Measurements from ENCODE around the gene RASGRP2.

RASGRP2 gene

GRCh38 chr11:64744544-64745188 lies 724 bp upstream of the RASGRP2 start:
- Mint-ChIP-seq H3K27ac (peak overlapping the region; percentile 99), H3K27me3 (ENCODE audit: low read depth) (no peaks in the 10 kb centered on the region), H3K4me3 (peak overlapping the region; percentile 94), H3K9me3 (no peaks in the 10 kb centered on the region), H3K4me1 (ENCODE audit: low read depth) (peaks cover 31% of the 10 kb centered on the region), H3K36me3 (ENCODE audit: low read depth) (peaks cover 33% of the 10 kb centered on the region)
- DNase-seq (ENCODE audit: low spot score): peak; percentile 35

- H3K4me3 Mint-ChIP-seq: peak overlapping the region; percentile 93
- H3K4me1 Mint-ChIP-seq (ENCODE audit: low read depth): peaks cover 29% of the 10 kb centered on the region
- H3K27ac Mint-ChIP-seq: no peak overlapping the region
- peaks cover 36% of the 10 kb centered on the region for H3K36me3 Mint-ChIP-seq (ENCODE audit: low read depth)
- peak; percentile 77 for DNase-seq (ENCODE audit: low spot score)
- H3K27me3 Mint-ChIP-seq (ENCODE audit: low read depth): no peaks in the 10 kb centered on the region
- no peaks in the 10 kb centered on the region for H3K9me3 Mint-ChIP-seq
Measured at GRCh38 chr11:64742889-64743590, 902 bp downstream of the RASGRP2 start.

GRCh38 chr11:64742087-64742888 lies 1.7 kb downstream of the RASGRP2 start:
- no peaks in the 10 kb centered on the region for H3K27me3 Mint-ChIP-seq (ENCODE audit: low read depth)
- H3K4me1 Mint-ChIP-seq (ENCODE audit: low read depth): peaks cover 28% of the 10 kb centered on the region
- no peak overlapping the region for H3K27ac Mint-ChIP-seq
- no peak for DNase-seq (ENCODE audit: low spot score)
- no peaks in the 10 kb centered on the region for H3K9me3 Mint-ChIP-seq
- peaks cover 40% of the 10 kb centered on the region for H3K36me3 Mint-ChIP-seq (ENCODE audit: low read depth)
- H3K4me3 Mint-ChIP-seq: peak overlapping the region; percentile 75

DNA sequence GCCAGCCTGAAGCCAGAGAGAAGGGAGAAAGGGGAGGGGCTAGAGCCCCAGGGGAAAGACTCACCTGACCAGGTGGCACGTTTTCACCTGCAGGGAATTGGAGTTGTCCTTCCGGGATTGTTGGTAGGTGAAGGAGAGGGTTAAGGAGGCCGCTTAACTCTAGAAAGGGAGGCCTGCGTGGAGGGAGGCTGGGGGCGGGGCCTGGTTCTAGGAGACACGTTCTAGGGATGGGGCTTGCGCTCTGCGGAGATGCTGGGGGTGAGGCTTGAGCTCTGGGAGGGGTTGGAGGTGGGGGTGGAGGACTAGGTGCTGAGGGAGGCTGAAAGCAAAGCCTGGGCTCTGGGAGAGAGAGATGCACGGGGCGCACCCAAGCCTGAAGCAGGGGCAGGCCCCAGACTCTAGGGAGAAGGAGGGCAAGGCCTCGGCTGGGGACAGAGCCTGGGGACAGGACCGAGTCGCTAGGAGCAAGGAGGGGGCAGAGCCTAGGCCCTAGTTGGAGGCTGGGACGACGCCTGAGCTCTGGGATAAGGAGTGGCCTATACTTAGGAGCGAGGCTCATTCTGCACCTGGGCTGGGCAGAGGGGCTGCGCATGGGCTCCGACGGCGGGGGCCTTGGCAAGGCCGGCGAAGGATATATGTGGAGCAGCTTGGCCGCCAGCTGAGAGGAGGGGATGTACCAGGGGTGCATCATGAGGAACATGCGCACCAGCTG lies 2.4 kb downstream of the RASGRP2 start:
- H3K9me3 Mint-ChIP-seq: no peaks in the 10 kb centered on the region
- no peaks in the 10 kb centered on the region for H3K27me3 Mint-ChIP-seq (ENCODE audit: low read depth)
- no peak for DNase-seq (ENCODE audit: low spot score)
- H3K4me1 Mint-ChIP-seq (ENCODE audit: low read depth): peaks cover 28% of the 10 kb centered on the region
- peak overlapping the region; percentile 75 for H3K4me3 Mint-ChIP-seq
- no peak overlapping the region for H3K27ac Mint-ChIP-seq
- H3K36me3 Mint-ChIP-seq (ENCODE audit: low read depth): peaks cover 45% of the 10 kb centered on the region

DNA sequence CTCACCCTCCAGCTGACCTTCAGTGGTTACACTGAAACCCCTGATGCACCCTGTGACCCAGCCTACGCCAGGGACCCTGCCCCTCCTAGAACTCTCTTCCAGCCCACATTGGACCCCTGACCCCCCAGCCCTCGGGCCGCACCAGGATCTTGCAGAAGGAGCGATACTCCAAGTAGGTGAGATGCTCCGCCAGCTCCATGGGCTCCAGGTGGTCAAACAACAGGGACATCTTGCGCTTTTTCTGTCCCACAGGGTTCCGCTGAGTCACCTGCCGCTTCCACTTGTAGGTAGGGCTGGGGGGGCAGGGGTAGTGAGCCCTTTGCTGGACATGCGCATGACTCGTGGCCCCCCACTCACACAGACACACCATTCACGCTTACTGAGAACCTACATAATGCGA lies 4.1 kb downstream of the RASGRP2 start:
- Mint-ChIP-seq H3K9me3 (no peaks in the 10 kb centered on the region), H3K4me3 (no peak overlapping the region), H3K27me3 (ENCODE audit: low read depth) (no peaks in the 10 kb centered on the region), H3K4me1 (ENCODE audit: low read depth) (peaks cover 23% of the 10 kb centered on the region), H3K36me3 (ENCODE audit: low read depth) (peaks cover 59% of the 10 kb centered on the region), H3K27ac (no peak overlapping the region)
- no peak for DNase-seq (ENCODE audit: low spot score)

DNA sequence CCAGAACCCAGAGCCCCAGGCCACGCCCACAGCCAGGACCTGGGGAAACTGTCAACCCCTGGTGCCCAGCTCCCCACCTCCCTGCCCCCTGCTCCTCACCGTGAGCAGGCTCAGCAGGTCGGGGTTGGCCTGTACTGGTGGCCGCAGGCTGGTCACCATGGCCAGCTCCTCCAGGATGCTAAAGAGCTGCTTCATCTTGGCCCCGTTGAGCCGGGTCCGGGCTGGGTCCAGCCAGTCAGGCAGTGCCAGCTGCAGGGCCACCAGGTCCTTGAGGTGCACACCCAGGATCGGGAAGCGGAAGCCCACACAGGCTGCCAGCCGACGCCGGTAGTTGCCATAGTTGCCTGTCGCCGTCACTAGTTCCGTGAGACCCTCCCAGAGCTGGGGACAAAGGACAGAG lies 7.3 kb downstream of the RASGRP2 start:
- peaks cover 16% of the 10 kb centered on the region for H3K4me1 Mint-ChIP-seq (ENCODE audit: low read depth)
- H3K9me3 Mint-ChIP-seq: no peaks in the 10 kb centered on the region
- no peak overlapping the region for H3K4me3 Mint-ChIP-seq
- peaks cover 66% of the 10 kb centered on the region for H3K36me3 Mint-ChIP-seq (ENCODE audit: low read depth)
- H3K27ac Mint-ChIP-seq: no peak overlapping the region
- DNase-seq (ENCODE audit: low spot score): no peak
- no peaks in the 10 kb centered on the region for H3K27me3 Mint-ChIP-seq (ENCODE audit: low read depth)

GRCh38 chr11:64735725-64736259 lies 8.2 kb downstream of the RASGRP2 start:
- no peaks in the 10 kb centered on the region for H3K27me3 Mint-ChIP-seq (ENCODE audit: low read depth)
- no peak for DNase-seq (ENCODE audit: low spot score)
- no peaks in the 10 kb centered on the region for H3K9me3 Mint-ChIP-seq
- H3K36me3 Mint-ChIP-seq (ENCODE audit: low read depth): peaks cover 64% of the 10 kb centered on the region
- H3K4me1 Mint-ChIP-seq (ENCODE audit: low read depth): peaks cover 11% of the 10 kb centered on the region
- no peak overlapping the region for H3K4me3 Mint-ChIP-seq
- no peak overlapping the region for H3K27ac Mint-ChIP-seq

DNA sequence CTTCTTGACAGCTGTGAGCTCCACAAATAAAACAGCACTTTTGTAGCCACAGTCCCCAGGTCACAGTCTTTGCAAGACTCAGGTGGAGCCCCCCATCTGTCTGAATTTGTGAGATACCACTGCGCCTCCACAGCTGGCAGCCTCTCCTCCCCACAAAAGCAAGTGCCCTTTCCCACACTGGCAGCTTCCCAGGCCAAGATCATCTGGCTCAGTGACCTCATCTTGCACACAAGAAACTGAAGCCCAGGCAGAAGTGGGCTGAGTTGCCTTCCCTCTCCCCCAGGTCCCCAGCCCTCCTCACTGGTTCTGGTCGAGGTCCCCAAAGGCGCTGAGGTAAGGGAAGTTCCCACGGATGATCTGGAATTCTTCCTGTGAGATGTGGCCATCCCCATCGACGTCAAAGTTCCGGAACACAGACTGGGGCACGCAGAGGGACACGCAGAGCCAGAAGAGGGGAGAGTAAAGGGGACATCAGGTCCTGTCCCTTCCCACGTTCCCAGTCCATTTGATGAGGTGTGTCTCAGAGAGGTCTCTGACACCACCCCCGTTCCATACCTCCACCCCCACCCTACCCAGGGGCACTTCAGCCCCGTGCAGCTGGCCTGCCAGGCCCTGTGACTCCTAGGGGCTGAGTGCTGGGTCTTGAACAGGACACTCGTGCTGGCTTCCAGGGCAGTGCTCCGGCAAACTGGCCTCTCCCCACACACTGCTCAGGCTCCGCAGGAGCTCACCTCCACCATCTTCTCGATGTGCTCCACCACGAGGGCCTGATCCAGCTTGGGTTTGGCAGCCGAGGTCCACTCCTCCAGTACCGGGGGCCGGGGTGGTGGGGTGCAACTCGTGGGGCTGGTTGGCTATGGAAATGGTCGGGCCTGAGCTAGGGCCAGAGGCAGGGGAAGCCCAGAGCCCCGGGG lies 8.9 kb downstream of the RASGRP2 start:
- no peaks in the 10 kb centered on the region for H3K9me3 Mint-ChIP-seq
- H3K36me3 Mint-ChIP-seq (ENCODE audit: low read depth): peaks cover 64% of the 10 kb centered on the region
- H3K27ac Mint-ChIP-seq: no peak overlapping the region
- H3K4me1 Mint-ChIP-seq (ENCODE audit: low read depth): peaks cover 6% of the 10 kb centered on the region
- no peak overlapping the region for H3K4me3 Mint-ChIP-seq
- H3K27me3 Mint-ChIP-seq (ENCODE audit: low read depth): no peaks in the 10 kb centered on the region
- DNase-seq (ENCODE audit: low spot score): no peak

GRCh38 chr11:64731601-64732000 lies 12.3 kb downstream of the RASGRP2 start:
- peaks cover 6% of the 10 kb centered on the region for H3K4me1 Mint-ChIP-seq (ENCODE audit: low read depth)
- H3K9me3 Mint-ChIP-seq: no peaks in the 10 kb centered on the region
- H3K4me3 Mint-ChIP-seq: no peak overlapping the region
- no peaks in the 10 kb centered on the region for H3K27me3 Mint-ChIP-seq (ENCODE audit: low read depth)
- no peak for DNase-seq (ENCODE audit: low spot score)
- H3K27ac Mint-ChIP-seq: no peak overlapping the region
- peaks cover 72% of the 10 kb centered on the region for H3K36me3 Mint-ChIP-seq (ENCODE audit: low read depth)

GRCh38 chr11:64729851-64730382 lies 14.0 kb downstream of the RASGRP2 start:
- no peaks in the 10 kb centered on the region for H3K9me3 Mint-ChIP-seq
- peaks cover 9% of the 10 kb centered on the region for H3K4me1 Mint-ChIP-seq (ENCODE audit: low read depth)
- no peak for DNase-seq (ENCODE audit: low spot score)
- H3K27me3 Mint-ChIP-seq (ENCODE audit: low read depth): no peaks in the 10 kb centered on the region
- no peak overlapping the region for H3K27ac Mint-ChIP-seq
- no peak overlapping the region for H3K4me3 Mint-ChIP-seq
- H3K36me3 Mint-ChIP-seq (ENCODE audit: low read depth): peaks cover 61% of the 10 kb centered on the region

GRCh38 chr11:64728757-64729365 lies 15.1 kb downstream of the RASGRP2 start:
- peaks cover 54% of the 10 kb centered on the region for H3K36me3 Mint-ChIP-seq (ENCODE audit: low read depth)
- peaks cover 11% of the 10 kb centered on the region for H3K4me1 Mint-ChIP-seq (ENCODE audit: low read depth)
- no peaks in the 10 kb centered on the region for H3K27me3 Mint-ChIP-seq (ENCODE audit: low read depth)

GRCh38 chr11:64726867-64727530 lies 16.9 kb downstream of the RASGRP2 start:
- Mint-ChIP-seq H3K9me3 (no peaks in the 10 kb centered on the region), H3K27me3 (ENCODE audit: low read depth) (peaks cover 5% of the 10 kb centered on the region), H3K4me3 (no peak overlapping the region), H3K36me3 (ENCODE audit: low read depth) (peaks cover 45% of the 10 kb centered on the region), H3K27ac (no peak overlapping the region), H3K4me1 (ENCODE audit: low read depth) (peaks cover 13% of the 10 kb centered on the region)
- no peak for DNase-seq (ENCODE audit: low spot score)

More at GRCh38 chr11:64728757-64729365, 15.1 kb downstream of the RASGRP2 start:
- H3K9me3 Mint-ChIP-seq: no peaks in the 10 kb centered on the region
- no peak overlapping the region for H3K27ac Mint-ChIP-seq
- H3K4me3 Mint-ChIP-seq: no peak overlapping the region
- no peak for DNase-seq (ENCODE audit: low spot score)

Data from T-helper 2 cell treated with Interferon-gamma antibody and Interleukin-4, amounts not matched to agents 5 μg/mL and 100 μg/mL, for 36 hours (primary cell).